ENCODE results near the gene APPL2. TPM values are rescaled to one million over a fixed set of nuclear protein-coding genes. Genes with fewer than 3 reads are reported as not detected.

Gene APPL2
- total and polyA plus RNA-seq, 12 donors, result 15.9 to 122 (median 53.2) TPM

GRCh38 chr12:105138248-105138647, 97.7 kb downstream of the APPL2 start:
- Histone ChIP-seq H3K27me3 (no peaks in the 10 kb centered on the region), H3K27ac (no peak overlapping the region), H3K9me3 (replicated peaks in 1 of 3) (no peaks in the 10 kb centered on the region), H3K4me3 (no peak overlapping the region), H3K4me1 (replicated peaks in 1 of 2) (no peaks in the 10 kb centered on the region), H3K36me3 (replicated peaks in 1 of 2) (peaks cover 0 to 79% of the 10 kb centered on the region in 2 donors)
- DNase-seq, result no peak
- TF ChIP-seq CTCF (IDR thresholded peaks at IDR 0.05), result no peak
- no peak for TF ChIP-seq POLR2A (IDR thresholded peaks at IDR 0.05)
- WGBS, 4 donors, result 85 to 95% (median 90%) methylated on average over 2 of the region's 2 CpGs
- intact Hi-C loops (cut with DNase I), result no loop called here

Other genes starting within 250 kb of the APPL2 start
- gene NOPCHAP1, start 249.9 kb downstream of the APPL2 start, total RNA-seq, result 10 to 100 TPM in 5 of 9 donors, 1 to 10 TPM in 4; 1.4 to 18.2 (median 10.9) TPM
- 10 to 100 TPM in 1 of 3 donors, 1 to 10 TPM in 2; 6.3 to 10.7 (median 9.7) TPM for gene NOPCHAP1, start 249.9 kb downstream of the APPL2 start, polyA plus RNA-seq
- 1 to 10 TPM in 8 of 9 donors, under 1 TPM in 1; 0.50 to 4.5 (median 2.9) TPM for gene ALDH1L2, start 151.7 kb downstream of the APPL2 start, total RNA-seq
- gene ALDH1L2, start 151.7 kb downstream of the APPL2 start, polyA plus RNA-seq, result 1 to 10 TPM in 1 of 3 donors, under 1 TPM in 2; 0.56 to 2.8 (median 0.57) TPM
- 10 to 100 TPM; 34.3 to 90.6 (median 58.5) TPM for gene WASHC4, start 128.4 kb downstream of the APPL2 start, total RNA-seq
- gene WASHC4, start 128.4 kb downstream of the APPL2 start, polyA plus RNA-seq, result 10 to 100 TPM; 17.8 to 40.8 (median 27.5) TPM
- 10 to 100 TPM in 4 of 9 donors, 1 to 10 TPM in 5; 6.0 to 94.2 (median 9.9) TPM for gene C12orf75, start 94.5 kb upstream of the APPL2 start, total RNA-seq
- 10 to 100 TPM in 2 of 3 donors, 1 to 10 TPM in 1; 6.8 to 23.3 (median 10.6) TPM for gene C12orf75, start 94.5 kb upstream of the APPL2 start, polyA plus RNA-seq